GM20000 (cell line): ENCODE measurements around the gene BEX1.
"Not testable (repeated sequence)": the region's sequence is repeated elsewhere in the genome, so short reads cannot be mapped to it uniquely, and the experiment has no call there.

Source experiments
- DNase-seq: peaks from one replicate; pipeline ENCODE4 v3.0.0; 2012; ENCODE audit warnings: low spot score
- CTCF ChIP-seq: IDR thresholded peaks from 2 replicates; pipeline ENCODE4 v1.5.1; 2012; ENCODE audit warnings: mild to moderate bottlenecking, control low read depth; ENCODE audit errors: extremely low read depth, missing control alignments

The BEX1 gene

GRCh38 chrX:103056902-103057301, 7.1 kb downstream of the BEX1 start:
- no peak for TF ChIP-seq CTCF
- DNase-seq: no peak

DNA sequence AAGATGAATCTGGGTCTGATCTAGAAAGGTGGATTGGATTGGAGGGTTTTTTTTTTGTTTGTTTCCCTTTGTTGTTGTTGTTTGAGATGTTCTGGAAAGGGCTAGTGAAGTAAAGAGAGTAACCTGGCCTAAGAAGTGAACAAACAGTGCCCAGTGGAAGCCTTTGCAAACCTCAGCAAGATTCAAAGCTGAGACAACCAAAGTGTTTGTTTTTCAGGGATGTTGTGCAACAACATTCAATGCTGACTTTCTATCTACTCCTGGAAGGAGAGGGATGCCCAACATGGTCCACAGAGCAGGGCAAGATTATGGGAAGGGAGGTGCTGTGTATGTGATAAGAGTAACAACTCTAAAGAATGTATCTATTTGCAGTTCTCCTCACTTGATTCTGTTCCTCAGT, 11.3 kb downstream of the BEX1 start:
- DNase-seq: no peak
- no peak for TF ChIP-seq CTCF

GRCh38 chrX:103051260-103051789, 12.6 kb downstream of the BEX1 start:
- no peak for TF ChIP-seq CTCF
- DNase-seq: no peak

DNA sequence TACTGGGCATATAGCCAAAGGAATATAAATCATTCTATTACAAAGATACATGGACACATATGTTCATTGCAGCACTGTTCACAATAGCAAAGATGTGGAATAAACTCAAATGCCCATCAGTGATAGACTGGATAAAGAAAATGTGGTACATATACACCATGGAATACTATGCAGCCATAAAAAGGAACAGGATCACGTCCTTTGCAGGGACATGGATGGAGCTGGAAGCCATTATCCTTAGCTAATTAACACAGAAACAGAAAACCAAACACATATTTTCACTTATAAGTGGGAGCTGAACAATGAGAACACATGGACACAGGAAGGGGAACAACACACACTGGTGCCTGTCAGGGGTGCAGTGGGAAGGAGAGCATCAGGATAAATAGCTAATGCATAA, 30.6 kb downstream of the BEX1 start:
- not testable (repeated sequence) for DNase-seq

DNA sequence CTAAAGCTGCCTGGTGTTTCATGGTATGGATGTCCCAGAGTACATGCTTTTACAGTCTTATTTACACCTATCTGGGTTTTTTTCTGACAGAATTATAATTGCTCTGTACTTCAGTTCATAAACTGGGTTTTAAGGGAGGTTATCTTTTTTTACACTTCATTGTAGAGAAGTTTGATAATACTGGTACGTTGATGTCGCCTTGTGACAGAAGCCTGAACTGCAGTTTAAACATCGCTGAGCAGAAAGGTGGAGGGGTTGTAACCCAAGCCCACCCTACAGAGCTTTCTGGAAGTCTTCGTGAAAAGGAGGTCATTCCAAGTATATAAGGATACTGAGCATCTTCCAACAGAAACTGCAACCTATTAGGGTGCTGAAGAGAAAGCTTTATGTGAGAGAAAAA, 46.4 kb downstream of the BEX1 start:
- DNase-seq: no peak
- no peak for TF ChIP-seq CTCF

DNA sequence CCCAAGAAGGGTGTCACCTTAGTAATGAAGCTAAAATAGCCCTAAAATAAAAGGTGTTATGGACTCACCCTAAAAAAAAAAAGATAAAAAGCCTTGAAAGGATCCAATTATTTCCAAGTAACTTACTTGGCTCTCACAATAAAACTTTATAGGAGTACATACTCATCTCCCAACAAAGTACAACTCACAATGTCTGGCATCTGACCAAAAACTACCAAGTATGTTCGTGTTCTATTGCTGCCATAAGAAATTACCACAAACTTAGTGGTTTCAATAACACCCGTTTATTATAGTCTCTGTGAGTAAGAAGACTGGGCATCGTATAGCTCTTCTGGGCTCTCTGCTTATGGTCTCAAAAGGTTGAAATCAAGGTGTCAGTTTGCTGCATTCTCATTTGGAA, 51.0 kb downstream of the BEX1 start:
- TF ChIP-seq CTCF: no peak

More for the DNA sequence above, 51.0 kb downstream of the BEX1 start:
- DNase-seq: no peak
